GM21619 (cell line): Measurements from ENCODE around the gene SPHKAP.
"Not testable (repeated sequence)": the region's sequence is repeated elsewhere in the genome, so short reads cannot be mapped to it uniquely, and the experiment has no call there.

Source experiments
- ATAC-seq: cut with Tn5 transposase; IDR thresholded peaks from one replicate; pipeline ENCODE4 v1.9.1; 2021; ENCODE audit not compliant: unreplicated experiment

SPHKAP gene

GRCh38 chr2:228094377-228094921 is 87.0 kb downstream of the SPHKAP start:
- ATAC-seq, result no peak

GRCh38 chr2:228092056-228092455 is 89.4 kb downstream of the SPHKAP start:
- ATAC-seq, result no peak

GRCh38 chr2:228086561-228086960 is 94.9 kb downstream of the SPHKAP start:
- no peak for ATAC-seq

GRCh38 chr2:228084717-228085116 is 96.8 kb downstream of the SPHKAP start:
- no peak for ATAC-seq

- ATAC-seq, result no peak
These were observed 98.4 kb downstream of the SPHKAP start for GRCh38 chr2:228083131-228083530.

GRCh38 chr2:228082571-228082970 is 98.9 kb downstream of the SPHKAP start:
- no peak for ATAC-seq

GRCh38 chr2:228079194-228079593 is 102.3 kb downstream of the SPHKAP start:
- no peak for ATAC-seq

- ATAC-seq, result not testable (repeated sequence)
These were observed 104.8 kb downstream of the SPHKAP start for GRCh38 chr2:228076695-228077094.

- ATAC-seq, result no peak
These were observed 108.8 kb downstream of the SPHKAP start for GRCh38 chr2:228072669-228073068.

GRCh38 chr2:228067309-228067708 is 114.2 kb downstream of the SPHKAP start:
- no peak for ATAC-seq

GRCh38 chr2:228066126-228066798 is 115.2 kb downstream of the SPHKAP start:
- no peak for ATAC-seq

- ATAC-seq, result no peak
These were observed 115.8 kb downstream of the SPHKAP start for GRCh38 chr2:228065686-228066085.

GRCh38 chr2:228064796-228065315 is 116.6 kb downstream of the SPHKAP start:
- ATAC-seq, result no peak

- ATAC-seq, result no peak
These were observed 117.5 kb downstream of the SPHKAP start for GRCh38 chr2:228064024-228064423.

GRCh38 chr2:228063558-228063957 is 117.9 kb downstream of the SPHKAP start:
- ATAC-seq, result peak; percentile 39

- ATAC-seq, result no peak
These were observed 121.8 kb downstream of the SPHKAP start for GRCh38 chr2:228059735-228060134.

- ATAC-seq, result no peak
These were observed 125.0 kb downstream of the SPHKAP start for GRCh38 chr2:228056293-228057097.

- peak; percentile 68 for ATAC-seq
These were observed 132.5 kb downstream of the SPHKAP start for GRCh38 chr2:228048838-228049490.

- ATAC-seq, result no peak
These were observed 140.5 kb downstream of the SPHKAP start for GRCh38 chr2:228040995-228041394.

- peak; percentile 84 for ATAC-seq
These were observed 141.5 kb downstream of the SPHKAP start for GRCh38 chr2:228039752-228040534.

GRCh38 chr2:228038967-228039366 is 142.5 kb downstream of the SPHKAP start:
- ATAC-seq, result no peak
